SK-N-SH treated with all-trans-retinoic acid at 6 μM for 48 hours (cell line): ENCODE data around the gene QPCT.

Experiments used
- CREB5 ChIP-seq: fragments of 250-450 bp; sonication (Bioruptor Pico); IDR thresholded peaks from 2 replicates; pipeline ENCODE4 v1.5.1; 2020; ENCODE audit warnings: low read depth, mild to moderate bottlenecking, moderate library complexity
- GLIS3 ChIP-seq: fragments of 250-450 bp; sonication (Bioruptor Pico); IDR thresholded peaks from 2 replicates; pipeline ENCODE4 v1.5.0; 2020; ENCODE audit warnings: mild to moderate bottlenecking, moderate library complexity
- POU6F1 ChIP-seq: fragments of 250-450 bp; sonication (Bioruptor Pico); IDR thresholded peaks from 2 replicates; pipeline ENCODE4 v1.8.0; 2021; ENCODE audit warnings: low read depth, mild to moderate bottlenecking, moderate library complexity, borderline replicate concordance
- RARB ChIP-seq: fragments of 250-450 bp; sonication (Bioruptor Pico); IDR thresholded peaks from 2 replicates; pipeline ENCODE4 v1.8.0; 2021; ENCODE audit warnings: mild to moderate bottlenecking, moderate library complexity
- TCF4 ChIP-seq: fragments of 250-450 bp; sonication (Bioruptor Pico); IDR thresholded peaks from 2 replicates; pipeline ENCODE4 v1.8.0; 2021; ENCODE audit warnings: mild to moderate bottlenecking, moderate library complexity, borderline replicate concordance
- ZC3H10 ChIP-seq: fragments of 250-450 bp; sonication (Bioruptor Pico); IDR thresholded peaks from 2 replicates; pipeline ENCODE4 v1.5.1; 2021; ENCODE audit warnings: mild to moderate bottlenecking, moderate library complexity
- ZFP30 ChIP-seq: fragments of 450-650 bp; formaldehyde crosslinking; IDR thresholded peaks from 2 replicates; pipeline ENCODE4 v1.5.0; 2022; ENCODE audit warnings: mild to moderate bottlenecking, moderate library complexity
- TF ChIP-seq, protein P1 (sequence below): fragments of 250-450 bp; sonication (Bioruptor Pico); IDR thresholded peaks from 2 replicates; pipeline ENCODE4 v1.5.0; 2020; ENCODE audit warnings: mild to moderate bottlenecking, moderate library complexity
- TF ChIP-seq, protein P2 (sequence below): fragments of 250-450 bp; sonication (Bioruptor Pico); IDR thresholded peaks from 2 replicates; pipeline ENCODE4 v1.8.0; 2020; ENCODE audit warnings: mild to moderate bottlenecking, moderate library complexity, borderline replicate concordance

GRCh38 chr2:37337620-37338280 is 6.7 kb upstream of the QPCT start:
- TF ChIP-seq CREB5 (CRISPR knock-in tag) (no peak), TCF4 (CRISPR knock-in tag) (no peak), RARB (CRISPR knock-in tag) (no peak), POU6F1 (CRISPR knock-in tag) (no peak), GLIS3 (no peak), ZFP30 (CRISPR knock-in tag) (no peak), ZC3H10 (CRISPR knock-in tag) (no peak)
- TF ChIP-seq, protein P1, sequence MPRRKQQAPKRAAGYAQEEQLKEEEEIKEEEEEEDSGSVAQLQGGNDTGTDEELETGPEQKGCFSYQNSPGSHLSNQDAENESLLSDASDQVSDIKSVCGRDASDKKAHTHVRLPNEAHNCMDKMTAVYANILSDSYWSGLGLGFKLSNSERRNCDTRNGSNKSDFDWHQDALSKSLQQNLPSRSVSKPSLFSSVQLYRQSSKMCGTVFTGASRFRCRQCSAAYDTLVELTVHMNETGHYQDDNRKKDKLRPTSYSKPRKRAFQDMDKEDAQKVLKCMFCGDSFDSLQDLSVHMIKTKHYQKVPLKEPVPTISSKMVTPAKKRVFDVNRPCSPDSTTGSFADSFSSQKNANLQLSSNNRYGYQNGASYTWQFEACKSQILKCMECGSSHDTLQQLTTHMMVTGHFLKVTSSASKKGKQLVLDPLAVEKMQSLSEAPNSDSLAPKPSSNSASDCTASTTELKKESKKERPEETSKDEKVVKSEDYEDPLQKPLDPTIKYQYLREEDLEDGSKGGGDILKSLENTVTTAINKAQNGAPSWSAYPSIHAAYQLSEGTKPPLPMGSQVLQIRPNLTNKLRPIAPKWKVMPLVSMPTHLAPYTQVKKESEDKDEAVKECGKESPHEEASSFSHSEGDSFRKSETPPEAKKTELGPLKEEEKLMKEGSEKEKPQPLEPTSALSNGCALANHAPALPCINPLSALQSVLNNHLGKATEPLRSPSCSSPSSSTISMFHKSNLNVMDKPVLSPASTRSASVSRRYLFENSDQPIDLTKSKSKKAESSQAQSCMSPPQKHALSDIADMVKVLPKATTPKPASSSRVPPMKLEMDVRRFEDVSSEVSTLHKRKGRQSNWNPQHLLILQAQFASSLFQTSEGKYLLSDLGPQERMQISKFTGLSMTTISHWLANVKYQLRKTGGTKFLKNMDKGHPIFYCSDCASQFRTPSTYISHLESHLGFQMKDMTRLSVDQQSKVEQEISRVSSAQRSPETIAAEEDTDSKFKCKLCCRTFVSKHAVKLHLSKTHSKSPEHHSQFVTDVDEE (CRISPR knock-in tag) = no peak
- TF ChIP-seq, protein P2, sequence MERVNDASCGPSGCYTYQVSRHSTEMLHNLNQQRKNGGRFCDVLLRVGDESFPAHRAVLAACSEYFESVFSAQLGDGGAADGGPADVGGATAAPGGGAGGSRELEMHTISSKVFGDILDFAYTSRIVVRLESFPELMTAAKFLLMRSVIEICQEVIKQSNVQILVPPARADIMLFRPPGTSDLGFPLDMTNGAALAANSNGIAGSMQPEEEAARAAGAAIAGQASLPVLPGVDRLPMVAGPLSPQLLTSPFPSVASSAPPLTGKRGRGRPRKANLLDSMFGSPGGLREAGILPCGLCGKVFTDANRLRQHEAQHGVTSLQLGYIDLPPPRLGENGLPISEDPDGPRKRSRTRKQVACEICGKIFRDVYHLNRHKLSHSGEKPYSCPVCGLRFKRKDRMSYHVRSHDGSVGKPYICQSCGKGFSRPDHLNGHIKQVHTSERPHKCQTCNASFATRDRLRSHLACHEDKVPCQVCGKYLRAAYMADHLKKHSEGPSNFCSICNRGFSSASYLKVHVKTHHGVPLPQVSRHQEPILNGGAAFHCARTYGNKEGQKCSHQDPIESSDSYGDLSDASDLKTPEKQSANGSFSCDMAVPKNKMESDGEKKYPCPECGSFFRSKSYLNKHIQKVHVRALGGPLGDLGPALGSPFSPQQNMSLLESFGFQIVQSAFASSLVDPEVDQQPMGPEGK (CRISPR knock-in tag) = no peak
